NB4 (cell line): ENCODE results near the gene RNF130.

Experiments used
- DNase-seq: peaks from one replicate; pipeline ENCODE4 v3.0.0; 2010; ENCODE audit warnings: low read depth
- H3K4me3 ChIP-seq: one replicate; pipeline ENCODE4 v1.5.1; 2011; ENCODE audit warnings: mild to moderate bottlenecking, low read depth, low read length, moderate library complexity
- CTCF ChIP-seq: IDR thresholded peaks from one replicate; pipeline ENCODE4 v1.5.1; 2012; ENCODE audit warnings: low read depth, low read length
- MAX ChIP-seq: IDR thresholded peaks from 2 replicates; pipeline ENCODE4 v1.6.1; 2011; ENCODE audit warnings: low read depth, low read length
- MYC ChIP-seq: IDR thresholded peaks from 2 replicates; pipeline ENCODE4 v1.6.1; 2011; ENCODE audit warnings: low read depth, low read length
- POLR2A ChIP-seq: IDR thresholded peaks from 2 replicates; pipeline ENCODE4 v1.6.1; 2011; ENCODE audit warnings: mild to moderate bottlenecking; ENCODE audit not compliant: insufficient read length; ENCODE audit errors: extremely low read depth

The RNF130 gene

GRCh38 chr5:180098991-180099732 is 27.6 kb upstream of the RNF130 start:
- DNase-seq: no peak
- TF ChIP-seq MYC (no peak), MAX (no peak), POLR2A (no peak), CTCF (no peak)
- no peak overlapping the region for H3K4me3 ChIP-seq

- no peak for TF ChIP-seq CTCF
- TF ChIP-seq MYC: no peak
- TF ChIP-seq MAX: no peak
- TF ChIP-seq POLR2A: no peak
- H3K4me3 ChIP-seq: no peak overlapping the region
- no peak for DNase-seq
These were observed 27.0 kb upstream of the RNF130 start for GRCh38 chr5:180098526-180098925.

- no peak for DNase-seq
- no peak overlapping the region for H3K4me3 ChIP-seq
- TF ChIP-seq MYC (no peak), MAX (no peak), POLR2A (no peak), CTCF (no peak)
These were observed 26.4 kb upstream of the RNF130 start for GRCh38 chr5:180097926-180098325.

- TF ChIP-seq POLR2A (no peak), CTCF (no peak), MYC (no peak), MAX (no peak)
- no peak for DNase-seq
- no peak overlapping the region for H3K4me3 ChIP-seq
These were observed 25.8 kb upstream of the RNF130 start for GRCh38 chr5:180097163-180097894.

GRCh38 chr5:180096616-180097015 is 25.1 kb upstream of the RNF130 start:
- TF ChIP-seq MAX (no peak), MYC (no peak), CTCF (no peak), POLR2A (no peak)
- no peak for DNase-seq
- no peak overlapping the region for H3K4me3 ChIP-seq
